SK-N-SH (cell line): ENCODE data around the gene PIK3R1. TPM values are rescaled to one million over a fixed set of nuclear protein-coding genes. Genes with fewer than 3 reads are reported as not detected.

Source experiments
- CTCF ChIA-PET: fragments of 300-600, 350-600 bp; formaldehyde crosslinking; extraction: SDS; loops from one replicate; lab custom pipeline; 2021; lab: Yijun Ruan, JAX
- POLR2A ChIA-PET: fragments of 350-600 bp; sonication (Branson Sonifier 250); formaldehyde crosslinking; extraction: SDS; loops from one replicate; lab custom pipeline; 2020; ENCODE audit warnings: antibody characterized with exemption, inconsistent platforms; lab: Yijun Ruan, JAX
- DNase-seq: peaks from one replicate; pipeline ENCODE4 v3.0.0; 2012
- H2AFZ ChIP-seq: fragments of 200-600 bp; sonication (generic); 2 replicates; pipeline ENCODE4 v1.8.1; 2016; ENCODE audit warnings: antibody characterized with exemption, mild to moderate bottlenecking, low read depth
- H3F3A ChIP-seq: fragments of 200-600 bp; sonication (generic); replicated peaks from 2 replicates; pipeline ENCODE3; 2016; ENCODE audit warnings: antibody characterized with exemption, mild to moderate bottlenecking; ENCODE audit not compliant: insufficient read depth
- H3K27ac ChIP-seq, 2 experiments: fragments of 200-500 bp in 1 of 2; fragments of 200-600 bp in 1 of 2; sonication (Bioruptor generic) in 1 of 2; sonication (generic), shearing (Covaris generic) in 1 of 2; 2 replicates each; pipeline versions ENCODE4 v1.5.1 to v1.6.1; 2014 to 2016; ENCODE audit warnings: low read depth in 2 of 2, inconsistent platforms in 1 of 2, low read length in 1 of 2, mild to moderate bottlenecking in 1 of 2, mixed read lengths in 1 of 2
- H3K27me3 ChIP-seq: fragments of 200-600 bp; sonication (generic), shearing (Covaris generic); 2 replicates; pipeline ENCODE4 v1.6.1; 2016; ENCODE audit warnings: mixed run types; ENCODE audit not compliant: insufficient read depth
- H3K36me3 ChIP-seq, 2 experiments: fragments of 200-500 bp in 1 of 2; fragments of 200-600 bp in 1 of 2; sonication (Bioruptor generic) in 1 of 2; sonication (generic) in 1 of 2; replicated peaks in 1 of 2; 2 replicates each; pipeline versions ENCODE3 to v1.5.1; 2014 to 2016; ENCODE audit warnings: low read length in 1 of 2, mild to moderate bottlenecking in 1 of 2; ENCODE audit not compliant: insufficient read depth in 2 of 2, control insufficient read depth in 1 of 2
- H3K4me1 ChIP-seq, 2 experiments: fragments of 200-500 bp in 1 of 2; fragments of 200-600 bp in 1 of 2; sonication (Bioruptor generic) in 1 of 2; sonication (generic), shearing (Covaris generic) in 1 of 2; 2 replicates each; pipeline versions ENCODE4 v1.5.1 to v1.6.1; 2014 to 2016; ENCODE audit warnings: low read depth in 1 of 2, low read length in 1 of 2, mixed run types in 1 of 2; ENCODE audit not compliant: insufficient read depth in 2 of 2, control insufficient read depth in 1 of 2
- H3K4me2 ChIP-seq: fragments of 200-600 bp; sonication (generic), shearing (Covaris generic); 2 replicates; pipeline ENCODE4 v1.6.1; 2017; ENCODE audit warnings: mixed run types
- H3K4me3 ChIP-seq, 2 experiments: fragments of 200-500 bp in 1 of 2; fragments of 200-600 bp in 1 of 2; sonication (Bioruptor generic) in 1 of 2; sonication (generic), shearing (Covaris generic) in 1 of 2; 2 replicates each; pipeline versions ENCODE4 v1.5.1 to v1.8.1; 2014 to 2016; ENCODE audit warnings: low read depth in 2 of 2, inconsistent platforms in 1 of 2, low read length in 1 of 2, mild to moderate bottlenecking in 1 of 2, mixed read lengths in 1 of 2, moderate library complexity in 1 of 2
- H3K79me2 ChIP-seq: fragments of 200-600 bp; sonication (generic); 2 replicates; pipeline ENCODE4 v1.8.1; 2017; ENCODE audit warnings: mild to moderate bottlenecking; ENCODE audit not compliant: insufficient read depth
- H3K9ac ChIP-seq: fragments of 200-600 bp; sonication (generic); 2 replicates; pipeline ENCODE4 v1.6.1; 2017; ENCODE audit warnings: mixed run types
- H3K9me2 ChIP-seq: fragments of 200-600 bp; sonication (generic); 2 replicates; pipeline ENCODE4 v1.6.1; 2017; ENCODE audit warnings: mixed run types
- H3K9me3 ChIP-seq: fragments of 200-600 bp; sonication (generic); 2 replicates; pipeline ENCODE4 v1.6.1; 2017; ENCODE audit warnings: mixed run types, mild to moderate bottlenecking, moderate library complexity
- H4K20me1 ChIP-seq: fragments of 200-600 bp; sonication (generic); 2 replicates; pipeline ENCODE4 v1.6.1; 2017; ENCODE audit warnings: mild to moderate bottlenecking, mixed run types; ENCODE audit not compliant: insufficient read depth
- CHD2 ChIP-seq: fragments of 150-350 bp; IDR thresholded peaks from 2 replicates; pipeline ENCODE4 v1.6.1; 2018; ENCODE audit warnings: low read length; ENCODE audit not compliant: partially characterized antibody
- EP300 ChIP-seq, 2 experiments: IDR thresholded peaks; 2 replicates each; pipeline versions ENCODE4 v1.4.0 to v1.6.1; 2012; ENCODE audit warnings: borderline replicate concordance in 1 of 2, low read depth in 1 of 2, low read length in 1 of 2
- GABPA ChIP-seq: IDR thresholded peaks from 2 replicates; pipeline ENCODE4 v1.4.0; 2012; ENCODE audit warnings: low read depth, mild to moderate bottlenecking
- GATA2 ChIP-seq: sonication (generic); formaldehyde crosslinking; IDR thresholded peaks from 2 replicates; pipeline ENCODE4 v1.5.0; 2020; ENCODE audit warnings: mild to moderate bottlenecking, missing genetic modification reagents
- IRF3 ChIP-seq: fragments of 150-350 bp; IDR thresholded peaks from 2 replicates; pipeline ENCODE4 v1.6.1; 2016; ENCODE audit warnings: mild to moderate bottlenecking, low read depth, low read length
- JUND ChIP-seq: IDR thresholded peaks from 2 replicates; pipeline ENCODE4 v1.4.0; 2012
- NFIC ChIP-seq: IDR thresholded peaks from 2 replicates; pipeline ENCODE4 v1.4.0; 2012; ENCODE audit warnings: borderline replicate concordance
- NRF1 ChIP-seq: IDR thresholded peaks from 2 replicates; pipeline ENCODE4 v1.6.1; 2012; ENCODE audit warnings: low read depth, mild to moderate bottlenecking, low read length
- RCOR1 ChIP-seq: fragments of 150-350 bp; IDR thresholded peaks from 2 replicates; pipeline ENCODE4 v1.6.1; 2017; ENCODE audit warnings: antibody characterized with exemption, low read length
- RFX5 ChIP-seq: IDR thresholded peaks from 2 replicates; pipeline ENCODE4 v1.6.1; 2012; ENCODE audit warnings: mild to moderate bottlenecking, improper control_type of control experiment, low read length
- SMC3 ChIP-seq: IDR thresholded peaks from 2 replicates; pipeline ENCODE4 v1.6.1; 2012; ENCODE audit warnings: low read depth, low read length, improper control_type of control experiment
- TAF1 ChIP-seq: IDR thresholded peaks from 2 replicates; pipeline ENCODE4 v1.6.1; 2012; ENCODE audit warnings: low read depth, mild to moderate bottlenecking, low read length, moderate library complexity, borderline replicate concordance
- USF1 ChIP-seq: IDR thresholded peaks from 2 replicates; pipeline ENCODE4 v1.4.0; 2012; ENCODE audit warnings: low read depth, borderline replicate concordance
- YY1 ChIP-seq: IDR thresholded peaks from 2 replicates; pipeline ENCODE4 v1.4.0; 2012; ENCODE audit warnings: low read depth, mild to moderate bottlenecking
- WGBS: methylation state at CpG from one replicate; pipeline ENCODE4 v1.1.6; 2017; ENCODE audit warnings: low lambda C conversion rate; 5-methylcytosine and 5-hydroxymethylcytosine counted together
- polyA plus RNA-seq, 3 experiments: library from polyadenylated mRNA; depleted of rRNA; stranded (reverse); fragments of >200 nt; gene quantifications; 2 replicates each; pipeline ENCODE4 v1.2.3, GENCODE V29; 2012

Gene PIK3R1
- polyA plus RNA-seq, 1 of the 3 experiments (the other 2 are of a cell fraction) = 2.0 TPM

GRCh38 chr5:68292316-68292715 lies 76.8 kb downstream of the PIK3R1 start:
- no peak for DNase-seq
- Histone ChIP-seq H2AFZ (no peak overlapping the region), H3K36me3 (peaks cover 40 to 48% of the 10 kb centered on the region in 2 experiments), H3K4me2 (peak overlapping the region; percentile 33; the same call in 1 of the 2 replicates), H4K20me1 (no peaks in the 10 kb centered on the region; the same call in 1 of the 2 replicates), H3K9ac (no peak overlapping the region), H3K9me3 (no peaks in the 10 kb centered on the region), H3K4me3 (no peak overlapping the region), H3F3A (peaks cover 3% of the 10 kb centered on the region), H3K27me3 (no peaks in the 10 kb centered on the region), H3K4me1 (peaks cover 7 to 14% of the 10 kb centered on the region in 2 experiments; a peak in 3 of 4 replicates), H3K79me2 (no peaks in the 10 kb centered on the region), H3K9me2 (no peaks in the 10 kb centered on the region), H3K27ac (peak overlapping the region in 1 of 2 experiments; percentile 34; a peak in 1 of 4 replicates)
- POLR2A ChIA-PET = interaction anchor here (0.6 kb wide), 1 partner anchor 10 kb away, joined by 3 read pairs; no protein-coding TSS in a partner anchor
- CTCF ChIA-PET = interaction anchor here (1.3 to 1.8 kb wide), 2 partner anchors 9 to 11 kb away, joined by 4 to 5 read pairs; no protein-coding TSS in a partner anchor
- WGBS = 44% methylated on average over 3 of the region's 3 CpGs
- TF ChIP-seq IRF3 (no peak), NFIC (peak; percentile 41; the same call in 1 of the 2 replicates)

GRCh38 chr5:68295772-68296171 lies 80.2 kb downstream of the PIK3R1 start:
- Histone ChIP-seq H3K4me1 (peaks cover 0 to 7% of the 10 kb centered on the region in 2 experiments; a peak in 3 of 4 replicates), H3K27ac (no peak overlapping the region), H3K9me2 (no peaks in the 10 kb centered on the region), H3K4me3 (no peak overlapping the region), H4K20me1 (no peaks in the 10 kb centered on the region), H3K36me3 (peaks cover 54 to 80% of the 10 kb centered on the region in 2 experiments), H3K9me3 (no peaks in the 10 kb centered on the region), H2AFZ (no peak overlapping the region), H3F3A (peaks cover 3% of the 10 kb centered on the region), H3K4me2 (no peak overlapping the region), H3K79me2 (no peaks in the 10 kb centered on the region), H3K27me3 (no peaks in the 10 kb centered on the region), H3K9ac (no peak overlapping the region)
- ChIA-PET CTCF (interaction anchor here (2.0 kb wide), 1 partner anchor 9 kb away, joined by 6 read pairs; no protein-coding TSS in a partner anchor), POLR2A (no interaction called here)
- DNase-seq = no peak
- 78% methylated on average over 3 of the region's 3 CpGs for WGBS
- TF ChIP-seq YY1 (no peak), JUND (no peak), CHD2 (no peak), IRF3 (no peak)

- Histone ChIP-seq H3K27me3 (no peaks in the 10 kb centered on the region), H3F3A (peaks cover 3% of the 10 kb centered on the region), H3K9ac (no peak overlapping the region), H3K9me3 (no peaks in the 10 kb centered on the region), H3K79me2 (no peaks in the 10 kb centered on the region), H2AFZ (no peak overlapping the region), H3K27ac (no peak overlapping the region), H3K4me1 (peaks cover 0 to 2% of the 10 kb centered on the region in 2 experiments; a peak in 3 of 4 replicates), H3K4me3 (no peak overlapping the region), H4K20me1 (no peaks in the 10 kb centered on the region), H3K9me2 (no peaks in the 10 kb centered on the region), H3K4me2 (no peak overlapping the region), H3K36me3 (peaks cover 54 to 80% of the 10 kb centered on the region in 2 experiments)
- no peak for DNase-seq
- ChIA-PET POLR2A (no interaction called here), CTCF (interaction anchor here (1.2 to 2.0 kb wide), 2 partner anchors 10 kb away, joined by 3 to 6 read pairs; no protein-coding TSS in a partner anchor)
- 83% methylated on average over 1 of the region's 1 CpG for WGBS
- TF ChIP-seq IRF3 (no peak), GATA2 (no peak), EP300 (IDR thresholded peaks at IDR 0.05; ENCODE audit: borderline replicate concordance in 1 of 2, low read depth in 1 of 2, low read length in 1 of 2) (no peak), RCOR1 (no peak), TAF1 (no peak), GABPA (no peak), NRF1 (no peak), RFX5 (no peak), USF1 (no peak), SMC3 (no peak)
Observed at GRCh38 chr5:68296895-68297294, 81.3 kb downstream of the PIK3R1 start.
